ENCODE results near the gene GABRR2.

GRCh38 chr6:89270951-89271721, 44.0 kb downstream of the GABRR2 start:
- no peak for TF ChIP-seq POLR2A (IDR thresholded peaks at IDR 0.05; ENCODE audit: low read depth, low read length)
- TF ChIP-seq CTCF (conservative IDR thresholded peaks at IDR 0.05; ENCODE audit: low read depth, low read length), result no peak
- no peak for TF ChIP-seq RCOR1 (IDR thresholded peaks at IDR 0.05; ENCODE audit: insufficient replicate concordance, low read length)
- no peak for TF ChIP-seq MAZ (IDR thresholded peaks at IDR 0.05; ENCODE audit: borderline replicate concordance, low read depth, low read length)
- TF ChIP-seq MAFK (IDR thresholded peaks at IDR 0.05; ENCODE audit: low read depth, low read length), result no peak
- no peak for TF ChIP-seq CEBPB (IDR thresholded peaks at IDR 0.05; ENCODE audit: low read depth, low read length)
- no peak for TF ChIP-seq SMC3 (IDR thresholded peaks at IDR 0.05; ENCODE audit: low read depth, low read length)

Measured in IMR-90 (cell line).